ENCODE data around the gene PPARD. TPM values are rescaled to one million over a fixed set of nuclear protein-coding genes. Genes with fewer than 3 reads are reported as not detected.

PPARD gene
- total RNA-seq, 1 donor from 2014 or later, result 9.9 TPM

DNA sequence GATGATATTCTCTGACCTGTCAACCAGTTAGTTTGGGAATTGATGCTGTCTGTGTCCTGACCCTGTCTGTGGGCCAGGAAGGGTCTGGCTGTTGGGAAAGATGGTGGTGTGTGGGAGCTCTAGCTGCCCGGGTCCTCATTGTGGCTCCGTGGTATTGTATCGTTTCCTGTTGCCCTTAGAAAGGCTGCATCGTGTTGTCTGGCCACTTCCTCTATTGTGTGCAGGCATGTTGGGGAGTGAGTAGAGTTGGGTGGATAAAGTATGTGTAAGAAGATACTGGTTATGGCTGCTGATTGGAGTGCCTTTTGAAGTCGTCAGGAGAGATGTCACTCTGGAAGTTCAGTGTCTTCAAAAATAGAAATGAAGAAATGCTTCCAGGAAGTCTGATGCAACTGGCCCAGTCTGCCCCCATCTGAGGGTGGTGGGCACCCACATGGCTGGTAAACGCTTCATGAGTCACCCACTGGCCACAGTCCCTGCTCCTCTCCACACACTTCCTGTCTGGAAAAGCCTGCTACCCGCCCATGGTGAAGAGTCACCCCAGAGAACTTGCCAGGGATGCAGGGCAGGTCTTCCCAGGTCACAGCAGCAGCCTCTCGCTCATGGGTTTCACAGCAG lies 27.9 kb downstream of the PPARD start:
- TF ChIP-seq, protein P1, sequence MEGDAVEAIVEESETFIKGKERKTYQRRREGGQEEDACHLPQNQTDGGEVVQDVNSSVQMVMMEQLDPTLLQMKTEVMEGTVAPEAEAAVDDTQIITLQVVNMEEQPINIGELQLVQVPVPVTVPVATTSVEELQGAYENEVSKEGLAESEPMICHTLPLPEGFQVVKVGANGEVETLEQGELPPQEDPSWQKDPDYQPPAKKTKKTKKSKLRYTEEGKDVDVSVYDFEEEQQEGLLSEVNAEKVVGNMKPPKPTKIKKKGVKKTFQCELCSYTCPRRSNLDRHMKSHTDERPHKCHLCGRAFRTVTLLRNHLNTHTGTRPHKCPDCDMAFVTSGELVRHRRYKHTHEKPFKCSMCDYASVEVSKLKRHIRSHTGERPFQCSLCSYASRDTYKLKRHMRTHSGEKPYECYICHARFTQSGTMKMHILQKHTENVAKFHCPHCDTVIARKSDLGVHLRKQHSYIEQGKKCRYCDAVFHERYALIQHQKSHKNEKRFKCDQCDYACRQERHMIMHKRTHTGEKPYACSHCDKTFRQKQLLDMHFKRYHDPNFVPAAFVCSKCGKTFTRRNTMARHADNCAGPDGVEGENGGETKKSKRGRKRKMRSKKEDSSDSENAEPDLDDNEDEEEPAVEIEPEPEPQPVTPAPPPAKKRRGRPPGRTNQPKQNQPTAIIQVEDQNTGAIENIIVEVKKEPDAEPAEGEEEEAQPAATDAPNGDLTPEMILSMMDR (IDR thresholded peaks at IDR 0.05; ENCODE audit: insufficient read depth, low read depth, low read length), result no peak
- TF ChIP-seq EZH2 (IDR thresholded peaks at IDR 0.05; ENCODE audit: insufficient read depth, low read length), result no peak
- Mint-ChIP-seq H3K27me3 (ENCODE audit: low read depth, unreplicated experiment) (no peaks in the 10 kb centered on the region), H3K4me1 (ENCODE audit: low read depth, unreplicated experiment) (peaks cover 36% of the 10 kb centered on the region), H3K9me3 (ENCODE audit: unreplicated experiment) (peaks cover 1% of the 10 kb centered on the region), H3K36me3 (ENCODE audit: low read depth, unreplicated experiment) (peaks cover 4% of the 10 kb centered on the region), H3K4me3 (ENCODE audit: unreplicated experiment) (peak overlapping the region; percentile 65), H3K27ac (ENCODE audit: unreplicated experiment) (peak overlapping the region; percentile 92)
- Histone ChIP-seq H3K79me2 (ENCODE audit: insufficient read depth, low read length) (peaks cover 62% of the 10 kb centered on the region), H2AFZ (ENCODE audit: low read depth, low read length) (peak overlapping the region; percentile 6), H3K4me3 (ENCODE audit: insufficient read depth, low read depth, low read length) (peak overlapping the region; percentile 13), H3K4me1 (ENCODE audit: insufficient read depth, low read length) (peaks cover 40% of the 10 kb centered on the region), H3K4me2 (ENCODE audit: low read length) (peak overlapping the region; percentile 67), H4K20me1 (ENCODE audit: insufficient read depth, low read length) (peaks cover 3% of the 10 kb centered on the region), H3K36me3 (ENCODE audit: insufficient read depth, low read length) (peaks cover 3% of the 10 kb centered on the region), H3K9ac (ENCODE audit: low read length) (peak overlapping the region; percentile 54), H3K9me3 (ENCODE audit: insufficient read depth, low read depth, low read length) (no peaks in the 10 kb centered on the region), H3K27ac (ENCODE audit: low read depth, low read length) (peak overlapping the region; percentile 83), H3K27me3 (ENCODE audit: insufficient read depth, low read length) (no peaks in the 10 kb centered on the region)
- DNase-seq (ENCODE audit: low read depth) (peak; percentile 96), FAIRE-seq (peak; percentile 59)

DNA sequence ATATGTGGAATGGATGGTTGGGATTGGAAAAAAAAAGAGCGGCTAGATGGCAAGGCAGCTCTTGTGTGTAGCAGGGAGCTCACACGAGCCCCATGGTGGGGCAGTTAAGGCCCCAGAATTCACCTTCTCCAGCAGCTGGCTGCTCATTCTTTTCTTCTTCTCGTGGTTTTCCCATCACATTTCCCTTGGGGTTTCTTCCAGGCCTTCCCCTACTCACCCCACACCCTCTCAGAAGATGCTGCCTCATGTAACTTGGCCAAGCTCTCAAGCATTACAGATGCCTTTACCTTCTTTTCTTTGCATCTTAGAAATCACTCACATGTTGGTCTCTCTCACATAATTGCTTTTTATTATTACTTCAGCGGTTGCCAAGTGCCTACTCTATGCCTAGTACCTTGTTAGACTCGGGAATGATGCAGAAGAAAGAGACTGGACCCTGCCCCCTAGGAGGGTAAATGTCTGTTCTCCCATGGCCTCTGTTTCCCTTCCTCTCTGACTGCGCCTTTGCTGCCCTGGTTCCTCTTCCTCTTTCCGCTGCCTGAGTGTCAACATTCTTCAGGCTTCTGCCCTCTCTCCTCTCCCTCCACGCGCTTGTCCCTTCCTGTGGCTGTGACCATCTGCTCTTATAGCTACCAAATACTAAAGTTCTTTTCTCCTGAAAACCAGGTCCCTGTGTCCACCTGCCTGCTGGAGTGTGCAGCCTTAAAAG lies 28.6 kb downstream of the PPARD start:
- peaks cover 1% of the 10 kb centered on the region for H3K9me3 Mint-ChIP-seq (ENCODE audit: unreplicated experiment)
- no peaks in the 10 kb centered on the region for H3K27me3 Mint-ChIP-seq (ENCODE audit: low read depth, unreplicated experiment)
- DNase-seq (ENCODE audit: low read depth) (no peak), FAIRE-seq (no peak)
- H3K27me3 ChIP-seq (ENCODE audit: insufficient read depth, low read length), result no peaks in the 10 kb centered on the region
- TF ChIP-seq, protein P1 (IDR thresholded peaks at IDR 0.05; ENCODE audit: insufficient read depth, low read depth, low read length), result no peak
- no peak for TF ChIP-seq EZH2 (IDR thresholded peaks at IDR 0.05; ENCODE audit: insufficient read depth, low read length)
- no peak overlapping the region for H3K4me3 ChIP-seq (ENCODE audit: insufficient read depth, low read depth, low read length)
- H3K4me1 Mint-ChIP-seq (ENCODE audit: low read depth, unreplicated experiment), result peaks cover 36% of the 10 kb centered on the region
- peak overlapping the region; percentile 83 for H3K27ac ChIP-seq (ENCODE audit: low read depth, low read length)
- peaks cover 60% of the 10 kb centered on the region for H3K79me2 ChIP-seq (ENCODE audit: insufficient read depth, low read length)
- H3K9ac ChIP-seq (ENCODE audit: low read length), result peak overlapping the region; percentile 5
- peaks cover 3% of the 10 kb centered on the region for H3K36me3 ChIP-seq (ENCODE audit: insufficient read depth, low read length)
- peak overlapping the region; percentile 2 for H3K4me3 Mint-ChIP-seq (ENCODE audit: unreplicated experiment)
- H3K36me3 Mint-ChIP-seq (ENCODE audit: low read depth, unreplicated experiment), result peaks cover 4% of the 10 kb centered on the region
- no peaks in the 10 kb centered on the region for H3K9me3 ChIP-seq (ENCODE audit: insufficient read depth, low read depth, low read length)
- H3K27ac Mint-ChIP-seq (ENCODE audit: unreplicated experiment), result peak overlapping the region; percentile 92
- peak overlapping the region; percentile 67 for H3K4me2 ChIP-seq (ENCODE audit: low read length)
- H4K20me1 ChIP-seq (ENCODE audit: insufficient read depth, low read length), result peaks cover 3% of the 10 kb centered on the region
- H3K4me1 ChIP-seq (ENCODE audit: insufficient read depth, low read length), result peaks cover 40% of the 10 kb centered on the region
- no peak overlapping the region for H2AFZ ChIP-seq (ENCODE audit: low read depth, low read length)
